ENCODE measurements around the gene SULT2B1.

Gene SULT2B1

GRCh38 chr19:48603850-48604249, 51.9 kb downstream of the SULT2B1 start:
- no peak for DNase-seq

- DNase-seq: no peak
Measured at GRCh38 chr19:48606463-48607358, 54.7 kb downstream of the SULT2B1 start, which contains the start of gene SPACA4. Gene SPACA4 (plus strand): TSS chr19:48606742. CDS start chr19:48606979, 237 bp downstream.

- DNase-seq: no peak
Measured at GRCh38 chr19:48607359-48607755, 55.4 kb downstream of the SULT2B1 start.

GRCh38 chr19:48608798-48609263, 56.9 kb downstream of the SULT2B1 start:
- peak; percentile 58 for DNase-seq

DNA sequence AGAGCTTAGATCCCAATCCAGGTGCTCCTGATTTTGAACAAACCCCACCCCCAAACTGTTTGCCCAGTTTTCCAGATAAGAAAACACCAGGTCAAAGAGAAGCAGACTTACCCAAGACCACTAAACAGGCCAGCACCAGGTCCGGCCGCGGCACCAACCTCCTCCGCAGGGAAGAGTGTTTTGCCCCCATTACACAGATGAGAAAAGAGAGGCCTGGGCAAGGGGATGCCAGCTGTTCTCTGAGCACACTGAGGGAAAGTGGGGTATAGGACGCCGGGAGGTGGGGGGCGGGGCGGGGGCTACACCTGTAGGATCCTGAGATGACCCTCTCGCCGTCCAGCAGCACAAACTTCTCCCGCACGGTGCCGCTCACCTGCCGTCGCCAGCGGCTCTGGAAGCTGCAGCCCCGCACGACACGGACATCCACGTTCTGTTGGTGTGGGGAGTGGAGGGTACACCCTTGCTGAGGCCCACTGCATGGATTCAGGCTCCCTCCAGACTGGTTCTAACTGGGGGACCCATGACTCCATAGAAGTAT, 57.7 kb downstream of the SULT2B1 start:
- no peak for DNase-seq

DNA sequence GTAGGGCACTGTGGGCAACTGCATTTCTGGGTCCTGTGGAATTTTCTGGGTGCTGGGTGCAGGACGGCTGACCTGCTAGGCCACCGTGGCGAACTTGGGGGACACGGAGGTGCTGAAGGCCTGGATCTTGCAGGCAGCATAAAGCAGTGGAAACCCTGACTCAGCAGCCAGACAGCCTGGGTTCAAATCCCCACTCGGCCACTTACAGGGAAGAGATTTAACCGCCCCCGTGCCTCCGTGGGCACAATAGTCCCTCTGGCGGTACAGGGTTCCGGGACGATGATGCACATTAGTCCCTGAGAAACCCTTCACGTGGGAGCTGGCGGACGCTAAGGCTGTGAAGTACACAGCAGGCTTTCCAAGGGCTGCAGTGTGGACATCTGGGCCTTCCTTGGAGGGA, 59.9 kb downstream of the SULT2B1 start:
- DNase-seq: no peak

DNA sequence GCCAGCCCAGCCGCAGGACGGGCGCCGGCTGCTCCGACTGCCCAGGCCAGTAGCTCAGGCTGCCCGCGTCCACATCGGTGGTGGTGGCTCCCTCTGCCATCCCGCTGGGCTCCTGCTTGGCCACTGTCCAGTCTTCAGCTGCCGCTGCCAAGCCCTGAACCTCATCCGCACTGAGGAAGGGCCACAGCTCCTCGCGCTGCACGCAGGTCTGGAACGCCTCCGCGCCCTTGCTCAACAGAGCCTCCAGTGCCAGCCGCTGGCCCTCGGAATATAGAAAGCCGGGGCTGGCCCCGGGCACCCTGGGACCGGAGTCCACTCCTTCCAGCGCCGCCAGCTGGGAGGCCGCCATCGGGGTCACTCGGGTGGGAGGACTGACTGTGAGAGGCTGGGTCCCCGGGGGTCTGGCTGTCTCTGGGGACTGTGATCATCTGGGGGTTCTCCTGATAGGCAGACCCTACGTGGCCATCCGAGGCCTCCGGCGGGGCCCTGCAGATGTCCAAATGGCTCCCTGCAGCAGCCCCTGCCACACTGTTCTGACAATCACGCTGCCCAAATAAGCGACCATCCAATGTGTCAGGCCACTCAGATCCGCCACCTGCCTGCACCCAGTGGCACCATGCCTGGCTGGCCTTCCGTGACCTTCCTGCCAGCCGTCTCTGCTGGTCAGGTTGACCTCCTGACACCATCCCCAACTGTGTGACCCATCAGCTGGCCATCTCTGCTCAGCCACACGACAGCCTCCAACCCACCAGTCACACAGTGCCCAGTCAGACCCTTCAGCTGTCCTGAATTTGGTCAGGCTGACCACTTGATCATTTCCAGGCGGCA, 61.3 kb downstream of the SULT2B1 start:
- DNase-seq: no peak

GRCh38 chr19:48613852-48614435, 62.0 kb downstream of the SULT2B1 start:
- no peak for DNase-seq

GRCh38 chr19:48614436-48615230, 62.7 kb downstream of the SULT2B1 start, which contains the start of gene FAM83E:
Gene FAM83E (minus strand): TSS chr19:48615076. CDS start chr19:48613372, 1,704 bp downstream.
- DNase-seq: no peak

GRCh38 chr19:48615231-48616040, 63.5 kb downstream of the SULT2B1 start:
- DNase-seq: no peak

DNA sequence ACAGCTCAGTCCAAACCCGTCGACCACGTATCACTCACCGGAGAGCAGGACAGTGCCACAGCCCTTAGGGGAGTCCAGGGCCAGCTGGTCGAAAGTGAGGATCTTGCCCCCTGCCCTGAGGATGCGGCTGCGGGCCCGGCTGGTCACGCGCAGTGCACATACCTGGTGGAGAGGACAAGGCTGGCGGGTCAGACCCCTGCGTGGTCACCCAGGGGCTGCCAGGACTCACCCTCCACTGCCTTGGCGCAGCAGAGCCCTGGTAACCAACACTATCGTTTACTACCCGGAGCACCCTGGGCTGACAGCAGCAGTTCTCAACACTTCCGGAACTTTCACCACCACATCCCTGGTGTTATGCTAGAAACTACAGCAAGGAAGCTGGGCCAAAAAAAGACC, 64.1 kb downstream of the SULT2B1 start:
- DNase-seq: no peak

DNA sequence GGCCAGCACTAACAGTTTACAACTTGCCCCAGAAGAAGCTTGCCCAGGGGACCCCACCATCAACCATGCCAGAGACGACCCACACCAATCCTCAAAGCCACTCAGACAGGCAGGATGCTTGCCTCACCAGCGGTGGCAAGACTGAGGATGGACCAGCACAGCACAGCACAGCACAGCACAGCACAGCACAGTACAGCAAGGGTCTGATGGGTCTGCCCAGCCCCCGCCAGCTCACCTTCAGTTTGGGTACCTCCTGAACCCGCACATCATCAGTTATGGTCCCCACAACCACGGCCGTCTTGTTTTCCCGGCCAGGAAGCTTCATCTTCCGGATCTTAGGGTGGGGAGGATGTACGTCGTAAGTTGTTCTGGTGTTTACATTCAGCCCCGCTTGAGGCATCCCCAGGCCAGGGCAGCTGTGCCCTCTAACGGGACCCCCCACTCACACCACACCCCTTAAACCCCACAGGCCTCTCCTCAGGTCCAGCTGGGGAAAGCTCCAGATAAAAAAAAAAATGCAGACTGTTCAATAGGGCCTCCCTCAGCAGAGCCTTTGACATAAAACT, 64.6 kb downstream of the SULT2B1 start:
- DNase-seq: no peak

GRCh38 chr19:48617146-48617937, 65.4 kb downstream of the SULT2B1 start:
- no peak for DNase-seq

DNA sequence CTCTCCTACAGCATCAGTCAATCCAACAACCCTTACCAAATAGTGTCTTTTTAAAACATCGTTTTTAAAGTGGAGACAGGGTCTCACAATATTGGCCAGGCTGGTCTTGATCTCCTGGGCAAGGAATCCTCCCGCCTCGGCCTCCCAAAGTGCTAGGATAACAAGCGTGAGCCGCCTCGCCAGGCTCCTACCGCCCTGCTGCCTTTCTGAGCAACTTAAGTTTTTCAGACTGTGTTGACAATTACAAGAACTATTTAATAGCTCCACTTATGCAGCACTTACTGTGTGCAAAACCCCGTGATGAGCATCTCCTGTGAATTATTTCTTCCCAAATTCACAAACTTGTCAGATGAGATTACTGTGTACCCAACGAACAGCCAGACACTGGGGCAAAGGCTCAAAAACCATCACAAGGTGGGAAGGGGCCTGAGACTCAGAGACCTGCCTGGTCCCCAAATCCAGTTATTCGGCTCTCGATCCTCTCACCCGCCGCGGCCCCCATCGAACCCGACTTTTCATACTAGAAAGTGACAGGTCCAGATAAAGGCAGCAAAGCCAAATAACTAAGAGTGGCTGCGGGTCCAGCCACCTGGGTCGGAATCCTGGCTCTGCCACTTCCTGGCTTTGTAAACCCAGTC, 66.4 kb downstream of the SULT2B1 start:
- DNase-seq: no peak

GRCh38 chr19:48618916-48619691, 67.1 kb downstream of the SULT2B1 start, which contains the start of the genes RPL18 and SPHK2:
Gene RPL18 (minus strand): TSS chr19:48619178. CDS start chr19:48619143, 35 bp downstream.
Gene SPHK2 (plus strand): TSS chr19:48619506. CDS start chr19:48620515, 1,009 bp downstream.
- DNase-seq: peak; percentile 99

DNA sequence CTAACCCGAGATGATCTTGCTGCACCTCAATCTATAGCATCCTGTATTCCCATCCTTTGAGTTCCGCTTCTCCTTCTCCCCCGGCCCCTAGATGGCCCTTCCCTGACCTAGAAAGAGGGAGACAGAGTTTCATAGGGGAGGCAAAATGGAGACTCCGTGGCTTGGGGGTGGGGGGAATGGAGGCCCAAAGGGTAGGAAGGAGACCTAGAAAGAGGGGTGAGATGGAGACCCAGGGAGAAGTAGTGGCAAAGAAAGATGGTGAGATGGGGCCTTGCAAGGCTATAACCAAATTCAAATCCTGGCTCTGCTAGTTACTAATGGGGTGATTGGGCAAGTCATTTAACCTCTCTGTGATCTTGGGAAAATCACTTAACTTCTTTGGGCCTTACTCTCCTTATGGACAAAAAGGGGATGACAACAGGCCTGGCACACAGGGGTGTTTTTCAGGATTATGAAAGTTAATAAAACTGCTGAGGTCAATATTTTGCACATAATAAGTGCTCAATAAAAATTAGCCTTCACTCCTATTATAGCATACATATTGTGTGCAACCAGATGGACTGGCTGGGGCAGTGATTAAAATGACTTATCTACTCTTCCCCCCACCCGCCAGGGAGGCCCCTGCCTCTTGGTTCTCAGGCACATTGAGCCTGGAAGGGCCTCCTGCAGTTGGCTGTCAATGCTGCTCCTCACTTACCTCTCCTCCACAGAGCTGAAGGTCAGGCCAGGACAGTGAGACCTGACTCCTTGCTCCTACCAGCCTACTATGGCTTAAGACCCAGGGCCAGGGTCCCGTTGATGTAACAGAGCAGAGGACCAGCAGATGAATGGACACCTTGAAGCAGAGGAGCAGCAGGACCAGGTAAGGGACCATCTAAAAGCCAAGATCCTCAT, 68.0 kb downstream of the SULT2B1 start:
- no peak for DNase-seq

- DNase-seq: no peak
Measured at GRCh38 chr19:48623556-48624066, 71.6 kb downstream of the SULT2B1 start.
